GM20000 (cell line): ENCODE results near the gene FBXL16.
A peak's percentile ranks its signal among the peaks of the same experiment; 100 is the strongest.

Source experiments
- DNase-seq: peaks from one replicate; pipeline ENCODE4 v3.0.0; 2012; ENCODE audit warnings: low spot score
- TF ChIP-seq, protein P1 (sequence below): IDR thresholded peaks from 2 replicates; pipeline ENCODE4 v1.5.1; 2012; ENCODE audit warnings: mild to moderate bottlenecking, control low read depth; ENCODE audit errors: extremely low read depth, missing control alignments

The FBXL16 gene

DNA sequence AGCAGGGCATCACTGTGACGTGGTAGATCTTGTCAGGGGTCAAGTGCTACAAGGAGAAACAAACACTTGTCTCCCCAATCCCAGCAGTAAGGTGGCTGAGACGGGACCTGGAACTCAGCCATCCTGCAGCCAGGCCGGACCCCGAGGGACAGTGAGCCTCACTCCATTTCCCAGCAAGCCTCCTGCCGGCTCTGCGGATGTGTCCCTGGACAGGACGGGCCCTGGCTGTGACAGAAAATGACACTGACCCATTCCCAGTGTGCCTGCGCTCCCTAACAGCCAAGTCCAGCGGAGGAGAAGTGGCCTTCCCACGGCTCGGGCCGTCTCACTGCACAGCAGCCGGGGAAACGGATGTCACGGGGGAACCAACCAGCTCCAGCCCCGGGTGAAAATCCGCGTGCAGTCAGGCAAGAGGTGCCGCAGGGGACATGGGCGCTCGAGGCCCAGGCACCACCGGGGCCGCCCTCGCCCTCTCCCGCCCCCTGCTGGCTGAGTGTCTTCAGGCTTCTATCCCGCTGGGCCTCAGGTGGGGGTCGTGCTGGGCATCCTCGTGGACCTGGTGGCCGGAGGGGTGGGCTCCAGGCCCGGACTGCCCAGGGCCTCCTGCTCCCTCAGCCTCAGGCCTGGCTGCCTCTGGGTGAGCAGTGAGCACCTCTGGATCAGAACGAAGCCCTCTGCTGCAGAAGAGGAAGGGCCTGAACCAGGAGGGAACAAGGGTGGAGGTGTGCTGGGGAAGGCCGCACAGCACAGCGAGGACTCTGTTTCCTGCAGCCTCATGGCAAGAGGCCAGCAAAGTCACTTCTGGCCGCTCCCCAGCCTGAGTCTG, 28.0 kb upstream of the FBXL16 start:
- TF ChIP-seq, protein P1, sequence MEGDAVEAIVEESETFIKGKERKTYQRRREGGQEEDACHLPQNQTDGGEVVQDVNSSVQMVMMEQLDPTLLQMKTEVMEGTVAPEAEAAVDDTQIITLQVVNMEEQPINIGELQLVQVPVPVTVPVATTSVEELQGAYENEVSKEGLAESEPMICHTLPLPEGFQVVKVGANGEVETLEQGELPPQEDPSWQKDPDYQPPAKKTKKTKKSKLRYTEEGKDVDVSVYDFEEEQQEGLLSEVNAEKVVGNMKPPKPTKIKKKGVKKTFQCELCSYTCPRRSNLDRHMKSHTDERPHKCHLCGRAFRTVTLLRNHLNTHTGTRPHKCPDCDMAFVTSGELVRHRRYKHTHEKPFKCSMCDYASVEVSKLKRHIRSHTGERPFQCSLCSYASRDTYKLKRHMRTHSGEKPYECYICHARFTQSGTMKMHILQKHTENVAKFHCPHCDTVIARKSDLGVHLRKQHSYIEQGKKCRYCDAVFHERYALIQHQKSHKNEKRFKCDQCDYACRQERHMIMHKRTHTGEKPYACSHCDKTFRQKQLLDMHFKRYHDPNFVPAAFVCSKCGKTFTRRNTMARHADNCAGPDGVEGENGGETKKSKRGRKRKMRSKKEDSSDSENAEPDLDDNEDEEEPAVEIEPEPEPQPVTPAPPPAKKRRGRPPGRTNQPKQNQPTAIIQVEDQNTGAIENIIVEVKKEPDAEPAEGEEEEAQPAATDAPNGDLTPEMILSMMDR = peak; percentile 26
- no peak for DNase-seq

DNA sequence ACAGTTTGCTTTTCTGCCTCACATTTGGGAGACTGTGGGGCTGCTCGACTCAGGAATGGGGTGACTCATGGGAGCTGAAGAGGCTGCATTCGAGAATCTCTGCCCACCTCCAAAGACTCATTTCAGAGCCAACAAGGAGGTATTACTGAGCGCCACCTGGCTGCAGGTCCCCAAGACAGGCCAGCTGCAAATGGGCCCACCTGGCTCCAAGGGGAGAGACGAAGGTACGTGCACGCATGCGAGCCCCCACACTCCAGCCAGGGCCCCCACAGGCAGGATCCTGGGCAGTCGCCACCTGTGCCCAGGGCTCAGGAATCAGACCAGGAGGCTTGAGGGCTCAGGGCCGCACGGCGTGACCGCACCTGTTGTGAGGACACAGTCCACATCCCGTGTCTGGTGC, 27.3 kb upstream of the FBXL16 start:
- TF ChIP-seq, protein P1 = no peak
- DNase-seq = no peak

DNA sequence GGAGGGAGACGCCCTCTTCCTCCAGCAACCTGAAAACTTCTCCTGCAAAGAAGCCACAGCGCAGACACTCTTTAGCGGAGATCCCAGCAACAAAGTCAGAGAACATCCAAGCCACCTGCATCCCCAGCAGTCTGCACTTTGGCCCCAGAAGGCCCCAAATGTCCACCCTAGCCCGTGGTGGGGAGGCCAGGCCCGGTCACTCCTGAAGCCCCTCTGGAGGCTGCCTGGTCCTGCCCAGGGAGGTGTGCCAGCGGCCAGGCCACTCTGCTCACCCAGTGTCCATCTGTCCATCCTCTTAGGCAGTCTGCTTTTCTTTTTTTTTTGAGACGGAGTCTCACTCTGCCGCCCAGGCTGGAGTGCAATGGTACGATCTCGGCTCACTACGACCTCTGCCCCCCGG, 26.7 kb upstream of the FBXL16 start:
- DNase-seq = no peak
- TF ChIP-seq, protein P1 = no peak

DNA sequence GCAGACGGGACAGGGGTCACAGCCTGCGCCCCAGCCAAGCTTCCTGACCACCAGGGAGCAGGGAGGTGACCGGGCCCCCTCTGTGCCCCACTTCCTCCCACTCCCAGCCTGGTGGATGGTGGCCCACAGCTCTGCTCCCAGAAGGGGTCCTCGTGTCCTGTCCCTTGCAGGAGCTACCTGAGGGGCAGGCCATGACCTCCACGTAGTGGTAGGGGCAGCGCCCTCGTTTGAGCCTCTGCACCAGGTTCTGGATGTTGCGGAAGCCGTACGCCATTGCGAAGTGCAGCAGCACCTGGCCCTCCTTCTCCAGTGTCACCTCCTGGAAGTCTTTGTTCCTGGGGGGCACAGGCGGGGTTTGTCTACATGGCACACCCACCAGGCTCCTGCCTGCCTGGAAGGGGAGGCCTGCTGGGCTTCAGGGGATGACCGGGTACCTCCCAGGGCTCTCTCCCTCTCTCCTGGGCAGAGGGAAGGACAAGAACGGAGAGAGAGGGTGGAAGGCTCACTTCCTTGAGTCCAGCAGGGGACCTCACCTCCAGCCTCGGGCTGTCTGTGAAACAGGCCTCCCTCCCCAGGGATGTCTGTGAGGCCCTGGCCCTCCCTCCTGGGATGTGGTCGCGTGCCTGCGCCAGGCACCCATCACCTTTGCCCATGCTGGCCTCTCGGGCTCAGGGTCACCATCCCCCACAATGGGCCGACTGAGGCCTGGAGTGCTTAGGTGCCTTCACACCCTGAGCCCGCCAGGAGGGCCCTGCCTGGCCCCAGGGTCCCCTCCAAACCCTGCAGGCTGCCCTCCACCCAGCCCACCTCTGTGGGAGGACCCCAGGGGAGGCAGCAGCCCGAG, 25.3 kb upstream of the FBXL16 start:
- TF ChIP-seq, protein P1 = no peak
- DNase-seq = no peak

DNA sequence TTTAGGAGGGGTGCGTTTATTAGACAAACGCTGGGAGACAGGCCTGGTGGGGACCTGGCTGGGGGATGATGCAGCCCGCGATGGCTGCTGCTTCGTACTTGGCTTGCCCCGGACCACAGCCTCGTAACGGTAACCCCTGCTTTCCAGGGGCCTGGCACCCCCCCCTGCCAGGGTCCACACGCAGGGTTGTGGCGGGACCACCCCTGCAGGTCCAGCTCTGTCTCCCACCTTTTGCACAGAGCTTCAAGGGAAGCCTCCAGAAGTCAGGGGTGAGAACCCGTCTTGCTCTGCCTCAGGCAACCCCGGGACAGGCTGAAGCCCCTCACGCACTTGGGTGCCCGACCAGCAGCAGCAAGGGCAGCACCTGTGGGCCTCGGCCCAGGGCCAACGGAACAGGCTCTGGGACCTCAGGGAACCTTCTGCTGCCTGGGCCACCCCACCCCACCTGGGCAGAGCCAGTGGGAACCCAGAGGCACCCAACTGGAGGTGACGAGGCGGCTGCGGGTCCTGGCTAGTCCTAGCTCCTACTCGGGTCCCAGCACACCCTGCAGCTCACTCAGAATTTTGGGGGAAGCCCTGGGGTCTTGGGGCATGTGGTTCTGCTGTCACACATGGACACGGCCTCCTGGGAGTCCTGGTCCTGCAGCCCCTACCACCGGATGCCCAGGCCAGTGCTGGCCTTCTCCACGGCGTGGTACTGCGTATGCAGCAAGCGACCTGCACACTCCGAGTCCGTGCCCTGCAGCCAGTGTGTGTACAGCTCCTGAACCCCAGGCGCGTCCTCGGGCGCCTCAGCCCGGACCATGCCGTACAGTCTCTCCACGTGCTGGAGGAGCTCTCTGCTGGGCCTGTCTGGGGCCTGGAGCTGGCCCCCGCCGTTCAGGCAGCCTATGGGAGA, 24.4 kb upstream of the FBXL16 start:
- no peak for DNase-seq
- TF ChIP-seq, protein P1 = no peak

DNA sequence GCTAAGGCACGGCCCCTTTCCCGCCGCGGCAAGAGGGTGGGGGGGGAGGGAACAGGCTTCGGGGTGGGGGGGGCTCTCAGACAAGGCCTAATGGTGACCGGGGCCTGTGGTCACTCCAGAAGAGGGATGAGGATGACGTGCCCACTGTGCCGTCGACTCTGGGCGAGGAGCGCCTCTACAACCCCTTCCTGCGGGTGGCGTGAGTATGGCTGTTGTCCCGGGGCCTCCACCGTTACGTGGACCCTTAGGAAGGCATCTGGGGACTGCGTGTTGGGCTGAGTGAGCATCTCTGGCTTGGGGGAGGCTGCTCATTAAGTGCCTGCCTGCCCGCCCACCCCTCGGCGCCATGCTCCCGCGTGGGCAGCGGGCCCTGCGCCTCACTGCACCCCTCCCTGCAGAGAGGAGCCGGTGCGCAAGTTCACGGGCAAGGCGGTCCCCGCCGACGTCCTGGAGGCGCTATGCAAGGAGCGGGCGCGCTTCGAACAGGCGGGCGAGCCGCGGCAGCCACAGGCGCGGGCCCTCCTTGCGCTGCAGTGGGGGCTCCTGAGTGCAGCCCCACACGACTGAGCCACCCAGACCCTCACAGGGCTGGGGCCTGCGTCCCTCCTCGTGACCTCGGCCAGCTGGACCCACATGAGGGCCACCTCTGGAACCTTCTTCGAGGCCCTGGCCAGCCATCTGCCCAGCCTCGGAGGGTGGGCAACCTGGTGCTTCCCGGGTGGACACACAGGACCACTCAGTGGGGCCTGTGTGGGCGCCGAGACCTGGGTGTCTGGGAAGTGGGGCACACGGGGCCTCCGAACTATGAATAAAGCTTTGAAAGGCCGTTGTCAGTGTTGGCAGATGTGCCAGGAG, 23.5 kb upstream of the FBXL16 start:
- TF ChIP-seq, protein P1 = no peak
- DNase-seq = no peak
